Cardiac fibroblast (primary cell): ENCODE data around the gene CCNL2.
"Not testable (repeated sequence)": the region's sequence is repeated elsewhere in the genome, so short reads cannot be mapped to it uniquely, and the experiment has no call there.

Experiments
- DNase-seq, 2 donors: peaks; one replicate each; pipeline versions ENCODE4 v3.0.0 to v3.0.0-alpha.2; 2010; ENCODE audit warnings: low read depth in 2 of 2
- H3K4me3 ChIP-seq, 2 donors: replicated peaks in 1 of 2; 1 replicate in 1 of 2; 2 replicates in 1 of 2; pipeline ENCODE4 v1.5.1; 2011; ENCODE audit warnings: low read depth in 2 of 2, low read length in 2 of 2, mild to moderate bottlenecking in 2 of 2, moderate library complexity in 1 of 2
- TF ChIP-seq, protein P1 (sequence below): IDR thresholded peaks from one replicate; pipeline ENCODE4 v1.5.1; 2011; ENCODE audit warnings: low read depth, mild to moderate bottlenecking, low read length, inconsistent platforms

Gene CCNL2

DNA sequence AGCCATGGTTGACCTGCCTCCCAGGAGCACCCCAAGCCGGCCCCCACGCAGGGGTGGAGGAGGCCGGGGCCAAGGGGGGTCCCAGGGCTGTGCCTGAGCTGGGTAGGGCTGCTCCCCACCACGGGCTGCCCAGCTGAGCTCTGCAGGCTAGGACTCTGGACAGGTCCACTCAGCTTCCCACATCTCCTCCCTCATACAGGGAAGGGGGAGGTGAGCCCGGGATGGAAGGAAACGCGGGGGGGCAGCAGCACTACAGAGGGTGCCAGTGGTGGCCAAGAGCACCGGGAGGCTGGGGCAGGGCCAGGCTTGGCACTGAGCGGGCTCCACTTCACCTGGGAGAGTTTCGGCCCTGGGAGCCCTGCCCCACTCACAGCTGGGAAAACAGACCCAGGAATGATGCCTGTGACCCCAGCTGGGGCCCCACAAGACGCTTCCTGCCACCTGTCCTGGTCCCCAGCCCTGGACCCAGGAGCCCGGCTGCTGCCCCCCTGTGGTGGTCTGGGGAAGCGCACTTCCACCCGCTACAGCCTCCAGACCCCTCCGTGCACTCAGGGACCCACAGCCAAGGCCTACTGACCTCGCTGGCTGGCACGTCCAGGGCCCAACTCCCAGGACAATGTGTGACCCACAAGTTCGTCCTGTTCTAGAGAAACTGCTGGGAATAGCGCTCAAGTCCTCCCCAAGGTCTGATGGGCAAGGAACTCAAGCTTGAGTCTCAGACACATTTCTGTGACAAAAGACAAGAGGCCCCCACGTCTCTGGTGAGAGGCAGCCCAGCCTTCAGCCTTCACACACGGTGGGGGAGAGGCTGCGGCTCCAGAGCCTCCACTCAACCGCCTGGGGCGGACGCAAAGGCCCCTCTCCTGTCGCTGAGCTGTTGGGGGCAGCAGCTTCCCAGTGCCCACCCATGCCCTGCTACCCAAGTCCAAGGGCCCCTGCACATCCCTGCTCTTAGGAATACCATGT, 27.1 kb downstream of the CCNL2 start:
- peak; percentile 60 to 63 for DNase-seq
- H3K4me3 ChIP-seq: no peak overlapping the region
- TF ChIP-seq, protein P1, sequence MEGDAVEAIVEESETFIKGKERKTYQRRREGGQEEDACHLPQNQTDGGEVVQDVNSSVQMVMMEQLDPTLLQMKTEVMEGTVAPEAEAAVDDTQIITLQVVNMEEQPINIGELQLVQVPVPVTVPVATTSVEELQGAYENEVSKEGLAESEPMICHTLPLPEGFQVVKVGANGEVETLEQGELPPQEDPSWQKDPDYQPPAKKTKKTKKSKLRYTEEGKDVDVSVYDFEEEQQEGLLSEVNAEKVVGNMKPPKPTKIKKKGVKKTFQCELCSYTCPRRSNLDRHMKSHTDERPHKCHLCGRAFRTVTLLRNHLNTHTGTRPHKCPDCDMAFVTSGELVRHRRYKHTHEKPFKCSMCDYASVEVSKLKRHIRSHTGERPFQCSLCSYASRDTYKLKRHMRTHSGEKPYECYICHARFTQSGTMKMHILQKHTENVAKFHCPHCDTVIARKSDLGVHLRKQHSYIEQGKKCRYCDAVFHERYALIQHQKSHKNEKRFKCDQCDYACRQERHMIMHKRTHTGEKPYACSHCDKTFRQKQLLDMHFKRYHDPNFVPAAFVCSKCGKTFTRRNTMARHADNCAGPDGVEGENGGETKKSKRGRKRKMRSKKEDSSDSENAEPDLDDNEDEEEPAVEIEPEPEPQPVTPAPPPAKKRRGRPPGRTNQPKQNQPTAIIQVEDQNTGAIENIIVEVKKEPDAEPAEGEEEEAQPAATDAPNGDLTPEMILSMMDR: peak; percentile 98

DNA sequence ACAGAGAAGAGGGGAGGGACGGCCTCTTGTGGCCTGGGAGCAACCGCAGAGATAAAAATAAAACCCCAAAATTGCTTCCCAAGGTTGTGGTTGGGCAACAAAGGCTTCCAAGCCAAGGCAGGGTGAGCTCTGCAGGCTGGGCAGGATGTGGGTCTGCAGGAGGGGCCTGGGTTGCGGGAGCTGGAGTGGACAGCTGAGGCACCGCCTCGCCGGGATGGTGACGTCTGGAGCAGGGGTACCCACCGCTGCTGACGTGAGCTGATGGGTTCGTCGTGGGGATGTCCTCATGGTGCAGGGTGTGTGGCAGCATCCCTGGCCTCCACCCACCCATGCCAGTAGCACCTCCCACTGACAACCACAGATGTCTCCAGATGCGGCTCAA, 27.8 kb downstream of the CCNL2 start:
- H3K4me3 ChIP-seq: no peak overlapping the region
- DNase-seq: no peak
- TF ChIP-seq, protein P1: no peak

DNA sequence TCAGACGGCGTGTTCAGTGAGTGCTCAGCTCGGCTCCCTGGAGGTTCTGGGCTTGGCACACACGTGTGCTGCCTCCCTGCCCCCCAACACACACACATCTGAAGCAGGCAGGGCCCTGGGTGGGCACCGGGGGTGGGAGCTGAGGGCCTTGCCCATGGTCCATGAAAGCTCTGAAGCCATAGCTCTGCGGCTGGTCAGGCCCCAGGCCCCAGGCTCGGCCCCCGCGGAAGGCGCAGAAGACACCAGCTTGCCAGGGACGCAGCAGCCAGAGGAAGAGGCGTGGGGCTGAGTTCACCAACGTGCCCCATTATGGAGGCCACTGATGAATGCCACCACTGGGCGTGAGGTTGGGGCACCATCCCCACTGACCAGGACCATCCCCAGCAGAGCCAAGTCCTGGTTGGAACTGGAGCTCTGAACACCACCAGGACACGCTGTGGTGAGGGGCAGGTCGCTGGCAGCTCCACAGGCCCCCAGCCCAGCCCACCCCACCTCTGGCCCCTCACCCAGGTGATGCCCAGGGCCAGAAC, 28.3 kb downstream of the CCNL2 start:
- DNase-seq: no peak
- H3K4me3 ChIP-seq: no peak overlapping the region
- TF ChIP-seq, protein P1: no peak

DNA sequence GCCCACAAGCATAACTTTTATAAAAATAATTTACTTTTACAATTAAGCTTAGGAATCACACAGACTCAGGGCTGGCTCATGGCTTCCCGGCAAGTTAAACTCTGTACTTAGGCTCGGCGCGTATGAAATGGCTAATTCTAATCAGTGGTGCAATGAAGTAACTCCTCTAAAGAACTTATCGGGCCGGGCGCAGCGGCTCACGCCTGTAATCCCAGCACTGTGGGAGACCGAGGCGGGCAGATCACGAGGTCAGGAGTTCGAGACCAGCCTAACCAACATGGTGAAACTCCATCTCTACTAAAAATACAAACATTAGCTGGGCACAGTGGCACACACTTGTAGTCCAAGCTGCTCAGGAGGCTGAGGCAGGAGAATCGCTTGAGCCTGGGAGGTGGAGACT, 29.0 kb downstream of the CCNL2 start:
- H3K4me3 ChIP-seq, DNase-seq: not testable (repeated sequence)

DNA sequence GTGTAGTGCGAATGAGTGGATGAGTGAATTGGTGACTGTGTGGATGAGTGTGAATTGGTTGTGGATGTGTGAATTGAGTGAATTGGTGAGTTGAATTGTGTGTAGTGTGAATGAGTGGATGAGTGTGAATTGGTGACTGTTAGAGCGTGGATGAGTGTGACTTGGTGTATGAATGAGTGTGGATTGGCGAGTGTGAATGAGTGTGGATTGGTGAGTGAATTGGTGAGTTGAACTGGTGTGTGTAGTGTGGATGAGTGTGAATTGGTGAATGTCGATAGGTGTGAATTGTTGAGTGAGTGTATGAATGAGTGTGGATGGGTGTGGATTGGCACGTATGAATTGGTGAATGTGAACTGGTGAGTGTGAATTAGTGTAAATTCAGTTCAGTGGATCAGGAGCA, 31.8 kb downstream of the CCNL2 start:
- no peak for DNase-seq
- TF ChIP-seq, protein P1: no peak
- no peak overlapping the region for H3K4me3 ChIP-seq

DNA sequence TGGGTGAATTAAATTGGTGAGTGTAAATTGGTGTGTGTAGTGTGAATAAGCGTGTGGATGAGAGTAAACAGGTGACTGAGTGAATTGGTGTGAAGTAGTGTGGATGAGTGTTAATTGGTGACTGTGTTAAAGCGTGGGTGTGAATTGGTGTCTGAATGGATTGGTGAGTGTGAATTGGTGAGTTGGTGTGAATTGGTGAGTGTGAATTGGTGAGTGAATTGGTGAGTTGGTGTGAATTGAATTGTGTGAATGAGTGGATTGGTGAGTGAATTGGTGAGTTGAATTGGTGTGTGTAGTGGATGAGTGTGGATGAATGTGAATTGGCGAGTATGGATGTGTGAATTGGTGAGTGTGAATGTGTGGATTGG, 32.5 kb downstream of the CCNL2 start:
- DNase-seq: no peak
- TF ChIP-seq, protein P1: no peak
- H3K4me3 ChIP-seq: no peak overlapping the region

DNA sequence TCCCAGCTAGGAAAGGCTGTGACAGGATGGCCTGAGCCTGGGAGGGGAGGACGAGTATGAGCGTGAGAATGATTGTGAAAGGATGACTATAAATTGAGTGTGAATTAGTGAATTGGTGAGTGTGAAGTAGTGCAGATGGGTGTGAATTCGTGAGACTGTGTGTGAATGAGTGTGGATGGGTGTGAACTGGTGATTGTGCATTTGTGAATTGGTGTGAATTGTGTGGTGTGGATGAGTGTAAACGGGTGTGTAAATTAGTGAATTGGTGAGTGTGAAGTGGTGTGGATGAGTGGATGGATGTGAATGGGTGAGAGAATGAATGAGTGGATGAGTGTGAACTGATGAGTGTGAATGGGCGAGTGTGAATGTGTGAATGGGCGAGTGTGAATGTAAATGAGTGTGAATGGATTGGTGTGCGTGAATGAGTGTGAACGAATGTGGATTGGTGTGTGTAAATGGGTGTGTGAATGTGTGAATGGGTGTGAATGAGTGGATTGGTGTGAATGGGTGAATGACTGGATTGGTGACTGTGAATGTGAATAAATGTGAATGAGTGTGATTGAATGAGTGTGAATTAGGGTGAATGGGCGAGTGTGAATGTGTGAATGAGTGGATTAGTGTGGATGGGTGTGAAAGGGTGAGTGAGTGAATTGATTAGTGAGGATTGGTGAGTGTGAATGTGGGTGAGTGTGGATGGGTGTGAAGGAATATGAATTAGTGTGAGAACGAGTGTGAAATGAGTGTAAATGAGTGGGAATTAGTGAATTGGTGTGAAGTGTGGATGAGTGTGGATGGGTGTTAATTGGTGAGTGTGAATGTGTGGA, 33.0 kb downstream of the CCNL2 start:
- H3K4me3 ChIP-seq: no peak overlapping the region
- DNase-seq: no peak
- TF ChIP-seq, protein P1: no peak
